Endothelial cell of umbilical vein (primary cell): ENCODE results near the gene STKLD1. TPM values are rescaled to one million over a fixed set of nuclear protein-coding genes. Genes with fewer than 3 reads are reported as not detected.

Source experiments
- BruUV-seq: library from RNA; stranded (reverse); fragments of 400-500 nt; replicated peaks from 2 replicates; lab custom pipeline; 2021; lab: Mats Ljungman, UMichigan
- CTCF ChIA-PET: fragments of 300-600, 350-600 bp; sonication (Branson Sonifier 250); formaldehyde crosslinking; loops from one replicate; lab custom pipeline; 2021; ENCODE audit warnings: antibody characterized with exemption, inconsistent platforms; lab: Charles Lee
- POLR2A ChIA-PET: fragments of 300-600, 350-600 bp; sonication (Branson Sonifier 250); formaldehyde crosslinking; loops from one replicate; lab custom pipeline; 2021; ENCODE audit warnings: antibody characterized with exemption, inconsistent platforms; lab: Charles Lee
- DNase-seq: peaks from one replicate; pipeline ENCODE4 v3.0.0-alpha.2; 2011; ENCODE audit warnings: low read depth, low spot score
- FAIRE-seq: peaks from 2 replicates; lab custom pipeline; 2011; peaks lifted over from hg19 to GRCh38; lab: Jason Lieb, UNC
- H2AFZ ChIP-seq: 2 replicates; pipeline ENCODE4 v1.6.0; 2012; ENCODE audit warnings: low read depth, low read length, control low read depth, inconsistent platforms
- H3K27ac ChIP-seq: 2 replicates; pipeline ENCODE4 v1.5.1; 2011; ENCODE audit warnings: low read depth, mild to moderate bottlenecking, control low read depth, low read length, moderate library complexity; ENCODE audit not compliant: insufficient read depth
- H3K27me3 ChIP-seq, 2 experiments: 2 replicates each; pipeline versions ENCODE4 v1.6.0 to v1.6.1; 2011; ENCODE audit warnings: low read length in 2 of 2, mixed read lengths in 1 of 2; ENCODE audit not compliant: control insufficient read depth in 2 of 2, insufficient read depth in 2 of 2
- H3K36me3 ChIP-seq, 2 experiments: 2 replicates in 1 of 2; 3 replicates in 1 of 2; pipeline ENCODE4 v1.5.1; 2011; ENCODE audit warnings: low read length in 2 of 2, mild to moderate bottlenecking in 1 of 2, moderate library complexity in 1 of 2; ENCODE audit not compliant: control insufficient read depth in 2 of 2, insufficient read depth in 2 of 2; ENCODE audit errors: extremely low read depth in 1 of 2
- H3K4me1 ChIP-seq: 3 replicates; pipeline ENCODE4 v1.5.1; 2011; ENCODE audit warnings: mild to moderate bottlenecking, low read length; ENCODE audit not compliant: control insufficient read depth, insufficient read depth; ENCODE audit errors: extremely low read depth
- H3K4me2 ChIP-seq: 2 replicates; pipeline ENCODE4 v1.6.1; 2011; ENCODE audit warnings: low read length, control low read depth, mixed read lengths; ENCODE audit not compliant: insufficient read depth
- H3K4me3 ChIP-seq, 3 experiments: fragments of 200-600 bp in 1 of 3; sonication (generic), shearing (Covaris generic) in 1 of 3; replicated peaks in 1 of 3; 2 replicates each; pipeline ENCODE4 v1.5.1; 2011 to 2016; ENCODE audit warnings: control low read depth in 3 of 3, low read length in 3 of 3, mild to moderate bottlenecking in 2 of 3, inconsistent platforms in 1 of 3, low read depth in 1 of 3, moderate library complexity in 1 of 3; ENCODE audit not compliant: insufficient read depth in 1 of 3
- H3K79me2 ChIP-seq: 2 replicates; pipeline ENCODE4 v1.6.0; 2012; ENCODE audit warnings: low read length, inconsistent platforms; ENCODE audit not compliant: control insufficient read depth, insufficient read depth
- H3K9ac ChIP-seq: replicated peaks from 2 replicates; pipeline ENCODE3; 2011; ENCODE audit warnings: low read length, control low read depth; ENCODE audit not compliant: insufficient read depth; ENCODE audit errors: extremely low read depth
- H3K9me1 ChIP-seq: replicated peaks from 3 replicates; pipeline ENCODE4 v1.6.0; 2011; ENCODE audit warnings: mild to moderate bottlenecking, low read length; ENCODE audit not compliant: control insufficient read depth, insufficient read depth; ENCODE audit errors: extremely low read depth
- H3K9me3 ChIP-seq: replicated peaks from 2 replicates; pipeline ENCODE4 v1.5.1; 2012; ENCODE audit warnings: low read length, inconsistent platforms; ENCODE audit not compliant: control insufficient read depth, insufficient read depth
- H4K20me1 ChIP-seq: replicated peaks from 2 replicates; pipeline ENCODE3; 2011; ENCODE audit warnings: mild to moderate bottlenecking, low read length; ENCODE audit not compliant: control insufficient read depth, insufficient read depth; ENCODE audit errors: extremely low read depth
- EZH2 ChIP-seq: IDR thresholded peaks from 2 replicates; pipeline ENCODE4 v1.6.1; 2012; ENCODE audit warnings: borderline replicate concordance, low read depth, mild to moderate bottlenecking, moderate library complexity, low read length, inconsistent platforms; ENCODE audit not compliant: severe bottlenecking
- FOS ChIP-seq: IDR thresholded peaks from 2 replicates; pipeline ENCODE4 v1.6.1; 2011; ENCODE audit warnings: mild to moderate bottlenecking, low read length, moderate library complexity, borderline replicate concordance; ENCODE audit not compliant: insufficient read depth
- GATA2 ChIP-seq: IDR thresholded peaks from 2 replicates; pipeline ENCODE4 v1.7.0; 2011; ENCODE audit warnings: low read depth, mild to moderate bottlenecking, moderate library complexity, mixed read lengths, low read length; ENCODE audit not compliant: insufficient read length, insufficient read depth
- JUN ChIP-seq: IDR thresholded peaks from 2 replicates; pipeline ENCODE4 v1.6.1; 2011; ENCODE audit warnings: borderline replicate concordance, low read depth; ENCODE audit not compliant: insufficient read length, insufficient read depth
- MAX ChIP-seq: IDR thresholded peaks from 2 replicates; pipeline ENCODE4 v1.6.1; 2011; ENCODE audit not compliant: insufficient read depth, insufficient read length
- MYC ChIP-seq: IDR thresholded peaks from one replicate; pipeline ENCODE4 v1.6.1; 2011; ENCODE audit warnings: mild to moderate bottlenecking, low read depth, low read length
- POLR2A ChIP-seq: IDR thresholded peaks from 2 replicates; pipeline ENCODE4 v1.6.1; 2012; ENCODE audit warnings: low read depth, mild to moderate bottlenecking, control low read depth, low read length
- POLR2AphosphoS5 ChIP-seq: IDR thresholded peaks from 2 replicates; pipeline ENCODE4 v1.6.1; 2012; ENCODE audit warnings: low read depth, mild to moderate bottlenecking, control low read depth, low read length, moderate library complexity; ENCODE audit not compliant: insufficient read depth
- dilution Hi-C: fragments of 300-500 bp; cut with MboI; formaldehyde crosslinking; loops from one replicate; pipeline ENCODE4 v1.15.0; 2019; ENCODE audit warnings: low sequenced_read_pairs; ENCODE audit not compliant: extremely low pct_ligation_motif_present
- intact Hi-C: fragments of 100-400 bp; cut with micrococcal nuclease; formaldehyde crosslinking; loops from one replicate; pipeline ENCODE4 v1.10.0; 2022
- polyA plus RNA-seq, 4 experiments: library from polyadenylated mRNA; depleted of rRNA in 3 of 4; stranded (reverse) in 3 of 4; unstranded in 1 of 4; fragments of >200 nt; gene quantifications; 2 replicates each; pipeline versions ENCODE4 v1.2.1 to v1.2.3, GENCODE V29; 2011 to 2012; ENCODE audit warnings: missing spikeins in 1 of 4
- total RNA-seq: library from RNA; stranded (reverse); gene quantifications from 2 replicates; pipeline ENCODE4 v1.2.3, GENCODE V29; 2021
- TF ChIP-seq, protein P1 (sequence below), 2 donors: IDR thresholded peaks; 1 replicate in 1 of 2; 2 replicates in 1 of 2; pipeline ENCODE4 v1.5.1; 2011; ENCODE audit warnings: low read length in 2 of 2, mild to moderate bottlenecking in 2 of 2, moderate library complexity in 2 of 2, control low read depth in 1 of 2, inconsistent platforms in 1 of 2, low read depth in 1 of 2; ENCODE audit not compliant: insufficient read depth in 1 of 2; ENCODE audit errors: extremely low read depth in 1 of 2

Gene STKLD1
- total and polyA plus RNA-seq, 2 donors (not counting 3 experiments of a cell fraction or from before 2014, with no cell fraction given): 0.29 to 0.77 TPM

GRCh38 chr9:133367778-133368177 lies 8.4 kb upstream of the STKLD1 start:
- Histone ChIP-seq H3K9ac (no peak overlapping the region), H2AFZ (no peak overlapping the region), H3K4me1 (peaks cover 15% of the 10 kb centered on the region), H3K9me3 (no peaks in the 10 kb centered on the region), H3K4me3 (no peak overlapping the region), H3K9me1 (no peaks in the 10 kb centered on the region), H3K36me3 (peaks cover 24 to 65% of the 10 kb centered on the region in 2 experiments), H4K20me1 (no peaks in the 10 kb centered on the region), H3K27ac (no peak overlapping the region), H3K4me2 (no peak overlapping the region), H3K79me2 (peaks cover 80% of the 10 kb centered on the region), H3K27me3 (no peaks in the 10 kb centered on the region)
- CTCF ChIA-PET: interaction anchor here (1.1 kb wide), 1 partner anchor 9 kb away, joined by 3 read pairs; the partner anchor contains the start of gene STKLD1
- TF ChIP-seq MAX (no peak), EZH2 (no peak), GATA2 (no peak), FOS (no peak), POLR2AphosphoS5 (no peak), POLR2A (no peak), JUN (no peak), MYC (no peak)
- TF ChIP-seq, protein P1, sequence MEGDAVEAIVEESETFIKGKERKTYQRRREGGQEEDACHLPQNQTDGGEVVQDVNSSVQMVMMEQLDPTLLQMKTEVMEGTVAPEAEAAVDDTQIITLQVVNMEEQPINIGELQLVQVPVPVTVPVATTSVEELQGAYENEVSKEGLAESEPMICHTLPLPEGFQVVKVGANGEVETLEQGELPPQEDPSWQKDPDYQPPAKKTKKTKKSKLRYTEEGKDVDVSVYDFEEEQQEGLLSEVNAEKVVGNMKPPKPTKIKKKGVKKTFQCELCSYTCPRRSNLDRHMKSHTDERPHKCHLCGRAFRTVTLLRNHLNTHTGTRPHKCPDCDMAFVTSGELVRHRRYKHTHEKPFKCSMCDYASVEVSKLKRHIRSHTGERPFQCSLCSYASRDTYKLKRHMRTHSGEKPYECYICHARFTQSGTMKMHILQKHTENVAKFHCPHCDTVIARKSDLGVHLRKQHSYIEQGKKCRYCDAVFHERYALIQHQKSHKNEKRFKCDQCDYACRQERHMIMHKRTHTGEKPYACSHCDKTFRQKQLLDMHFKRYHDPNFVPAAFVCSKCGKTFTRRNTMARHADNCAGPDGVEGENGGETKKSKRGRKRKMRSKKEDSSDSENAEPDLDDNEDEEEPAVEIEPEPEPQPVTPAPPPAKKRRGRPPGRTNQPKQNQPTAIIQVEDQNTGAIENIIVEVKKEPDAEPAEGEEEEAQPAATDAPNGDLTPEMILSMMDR (IDR thresholded peaks at IDR 0.05; ENCODE audit: extremely low read depth in 1 of 2, insufficient read depth in 1 of 2, low read depth in 1 of 2, low read length in 2 of 2): no peak
- FAIRE-seq: no peak
- intact Hi-C loops (no loop called here), dilution Hi-C loops (no loop called here)
- POLR2A ChIA-PET: interaction anchor here (1.5 kb wide), 1 partner anchor 17 kb away, joined by 3 read pairs; no protein-coding TSS in a partner anchor
- BruUV-seq: no TSS peak
- no peak for DNase-seq
